GM18499 (cell line): ENCODE results near the gene QRICH2.
A peak's percentile ranks its signal among the peaks of the same experiment; 100 is the strongest.

Source experiments
- ATAC-seq: cut with Tn5 transposase; IDR thresholded peaks from one replicate; pipeline ENCODE4 v1.9.1; 2021; ENCODE audit warnings: moderate number of reproducible peaks; ENCODE audit not compliant: insufficient read depth, unreplicated experiment

The QRICH2 gene

GRCh38 chr17:76280650-76281049 lies 27.4 kb downstream of the QRICH2 start:
- no peak for ATAC-seq

DNA sequence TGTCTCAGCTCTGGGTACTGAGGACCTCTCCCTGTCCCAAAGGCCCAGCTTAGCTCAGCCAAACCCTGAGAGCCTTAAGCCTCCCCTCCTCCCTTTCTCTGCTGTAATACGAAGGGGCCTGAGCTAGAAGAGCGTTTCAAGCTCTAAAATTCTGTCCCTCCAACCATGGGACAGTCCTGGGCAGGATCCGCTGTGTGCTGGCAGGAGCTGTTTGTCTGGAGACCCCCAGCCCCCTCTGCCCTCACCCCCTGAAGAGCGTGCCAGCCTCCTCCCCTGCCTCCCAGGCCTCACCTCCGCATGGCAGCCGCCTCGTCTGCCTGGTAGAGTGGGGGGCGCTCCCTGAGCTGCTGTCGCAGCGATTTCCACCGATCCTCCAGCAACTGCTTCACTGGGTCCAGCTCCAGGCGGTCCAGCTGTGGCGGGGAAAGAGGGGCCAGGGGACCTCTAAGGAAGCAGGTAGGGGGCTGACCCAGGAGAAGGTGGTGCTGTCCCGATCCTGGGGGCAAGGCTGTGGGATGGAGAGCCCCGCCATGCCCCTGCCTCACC lies 28.3 kb downstream of the QRICH2 start:
- no peak for ATAC-seq

GRCh38 chr17:76278952-76279741 lies 28.9 kb downstream of the QRICH2 start:
- no peak for ATAC-seq

DNA sequence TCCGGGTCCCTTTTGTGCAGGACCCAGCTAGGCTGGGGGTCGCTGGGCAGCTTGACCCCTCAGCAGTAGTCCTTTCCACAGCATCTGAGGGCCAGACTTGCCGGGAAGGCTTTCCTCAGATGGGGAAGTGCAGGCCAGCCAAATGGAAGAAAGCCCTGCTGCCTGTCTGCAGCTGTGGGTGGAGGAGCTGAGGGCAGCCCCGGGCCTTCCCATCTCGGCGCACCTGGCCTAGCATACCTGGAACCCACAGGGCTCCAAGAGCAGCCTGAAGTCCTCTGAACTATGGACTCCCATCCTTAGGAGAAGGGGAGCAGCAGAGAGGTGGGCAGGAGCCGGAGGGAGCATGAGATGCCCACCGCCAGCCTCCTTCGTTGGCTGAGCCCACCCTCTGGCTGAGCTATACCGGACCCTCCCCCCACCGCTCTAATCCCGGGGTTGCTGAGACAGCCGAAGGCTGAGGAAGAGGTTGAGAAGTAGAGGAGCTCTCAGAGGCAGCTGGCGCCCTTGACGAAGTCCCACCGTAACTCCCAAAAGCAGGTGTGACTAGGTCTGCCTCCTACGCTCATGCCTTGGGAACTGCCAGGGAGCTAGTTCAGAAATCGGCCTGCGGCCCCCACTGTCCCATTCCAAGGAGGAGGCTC lies 29.7 kb downstream of the QRICH2 start:
- no peak for ATAC-seq

GRCh38 chr17:76277300-76278267 lies 30.5 kb downstream of the QRICH2 start:
- ATAC-seq, result no peak

- no peak for ATAC-seq
Measured at GRCh38 chr17:76276461-76277299, 31.4 kb downstream of the QRICH2 start.

DNA sequence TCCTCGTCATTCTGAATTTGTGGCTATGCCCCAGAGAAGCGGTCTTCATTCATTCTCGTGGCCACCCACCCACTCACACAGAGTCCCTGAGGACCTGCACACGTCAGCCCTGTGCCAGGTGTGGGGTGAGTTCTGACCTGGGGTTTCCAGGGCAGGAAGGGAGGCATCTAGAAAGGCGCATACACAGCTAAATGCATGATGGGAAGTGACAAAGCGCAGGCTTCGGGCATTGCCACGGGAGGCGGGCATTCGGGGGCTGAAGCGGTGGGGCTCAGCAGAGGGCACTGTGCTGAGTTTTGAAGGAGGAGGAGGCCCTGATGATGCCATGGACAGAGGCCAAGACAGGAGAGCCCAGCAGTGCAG lies 32.0 kb downstream of the QRICH2 start:
- ATAC-seq, result no peak

DNA sequence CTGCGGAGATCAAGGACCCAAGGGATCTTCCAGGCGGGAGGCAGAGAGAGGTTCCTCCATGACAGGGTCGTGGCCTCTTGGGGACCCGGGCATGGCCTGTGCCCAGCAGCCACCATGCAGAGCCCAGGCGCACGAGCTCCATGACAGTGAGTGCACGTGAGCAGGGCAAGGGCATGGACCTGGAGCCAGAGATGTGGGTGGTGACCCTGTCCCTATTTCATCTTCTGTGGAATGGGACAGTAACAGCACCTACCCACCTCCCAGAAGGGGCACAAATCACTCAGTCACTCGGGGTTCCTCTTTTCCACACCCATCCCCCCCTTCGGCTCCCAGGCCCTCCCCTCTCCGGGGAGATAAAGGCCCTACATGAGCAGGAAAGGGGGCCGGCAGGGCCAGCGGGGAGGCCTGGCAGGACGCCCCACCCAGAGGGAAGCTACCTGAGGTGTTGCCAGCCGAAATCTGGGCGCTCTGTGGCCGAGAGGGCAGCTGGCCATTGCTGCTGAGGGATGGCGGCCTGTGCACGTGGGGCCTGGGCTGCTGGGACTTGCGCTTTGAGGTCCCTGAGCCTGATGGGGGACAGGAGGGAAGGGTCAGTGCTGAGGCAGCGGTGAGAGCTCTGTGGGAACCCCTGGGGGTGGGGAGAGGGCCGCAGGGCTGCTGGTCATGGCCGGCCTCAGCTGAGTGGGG lies 32.6 kb downstream of the QRICH2 start:
- ATAC-seq, result no peak

DNA sequence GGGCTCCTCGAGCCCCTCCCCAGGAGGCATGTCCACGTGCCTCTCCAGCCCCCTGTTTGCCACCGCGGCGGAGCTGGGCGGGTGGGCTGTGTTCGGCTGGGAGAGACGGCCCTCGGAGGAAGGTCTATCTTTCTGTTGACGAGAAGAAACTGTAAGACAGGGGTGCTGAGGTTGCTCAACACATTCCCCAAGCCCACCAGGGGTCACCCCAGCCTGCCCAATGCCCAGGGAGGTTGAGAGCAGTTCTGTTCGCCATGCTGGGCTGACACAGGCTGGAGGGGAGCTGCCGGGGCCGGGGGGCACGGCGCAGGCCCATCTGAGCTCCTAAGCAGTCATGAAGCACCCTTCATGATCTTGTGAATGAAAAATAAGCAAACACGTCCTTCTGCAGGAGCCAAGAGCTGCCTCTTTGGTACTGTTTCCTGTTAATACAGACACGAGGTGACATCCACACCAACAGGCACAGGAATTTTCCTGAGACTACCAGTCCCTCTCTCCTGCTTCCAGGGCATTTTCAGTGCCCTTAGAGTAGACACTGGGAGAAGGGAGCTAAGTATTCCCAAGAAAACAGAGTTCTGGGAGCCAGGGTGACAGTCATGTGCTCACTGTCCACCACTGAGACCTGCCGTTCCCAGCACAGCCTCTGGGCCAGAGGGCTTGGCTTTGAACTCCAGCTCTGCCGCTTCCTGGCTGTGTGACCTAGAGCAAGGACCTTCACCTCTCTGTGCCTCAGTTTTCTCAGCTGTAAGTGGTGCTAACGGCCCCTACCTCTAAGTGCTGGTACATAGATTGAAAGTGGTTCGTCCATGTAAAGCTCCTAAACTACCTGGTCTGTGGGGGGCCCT lies 33.7 kb downstream of the QRICH2 start:
- no peak for ATAC-seq

DNA sequence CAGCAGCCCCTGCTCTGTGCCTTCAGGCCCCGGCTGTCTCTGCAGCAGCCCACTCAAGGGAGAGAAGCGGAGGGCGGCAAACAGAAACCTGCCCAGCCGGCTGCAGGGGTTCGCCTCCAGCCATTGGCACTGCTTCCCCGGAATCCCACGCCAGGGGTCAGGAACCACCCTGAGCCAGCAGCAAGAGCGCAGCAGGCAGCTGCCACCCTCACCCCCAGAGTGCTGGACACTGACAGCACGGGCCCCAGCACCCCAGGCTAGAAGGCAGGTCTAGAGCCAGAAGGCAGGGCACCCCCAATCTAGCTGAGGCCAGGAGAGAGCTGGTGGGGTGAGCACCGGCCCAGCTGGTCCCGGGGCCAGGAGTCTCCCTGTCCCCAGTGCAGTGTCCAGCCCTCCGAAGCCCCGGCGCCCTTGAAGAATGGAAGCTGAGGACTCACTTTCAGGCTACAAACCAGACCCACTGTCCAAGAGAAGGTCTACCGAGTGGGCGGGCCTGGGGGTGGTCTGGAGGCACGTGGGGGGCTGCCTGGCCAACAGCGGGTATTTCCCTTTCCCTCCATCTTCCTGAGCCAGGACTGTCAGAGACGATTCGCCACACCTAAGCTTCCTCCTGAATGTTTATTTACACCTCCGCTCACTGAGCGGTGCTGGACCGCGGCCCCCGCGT lies 34.5 kb downstream of the QRICH2 start:
- ATAC-seq, result no peak

DNA sequence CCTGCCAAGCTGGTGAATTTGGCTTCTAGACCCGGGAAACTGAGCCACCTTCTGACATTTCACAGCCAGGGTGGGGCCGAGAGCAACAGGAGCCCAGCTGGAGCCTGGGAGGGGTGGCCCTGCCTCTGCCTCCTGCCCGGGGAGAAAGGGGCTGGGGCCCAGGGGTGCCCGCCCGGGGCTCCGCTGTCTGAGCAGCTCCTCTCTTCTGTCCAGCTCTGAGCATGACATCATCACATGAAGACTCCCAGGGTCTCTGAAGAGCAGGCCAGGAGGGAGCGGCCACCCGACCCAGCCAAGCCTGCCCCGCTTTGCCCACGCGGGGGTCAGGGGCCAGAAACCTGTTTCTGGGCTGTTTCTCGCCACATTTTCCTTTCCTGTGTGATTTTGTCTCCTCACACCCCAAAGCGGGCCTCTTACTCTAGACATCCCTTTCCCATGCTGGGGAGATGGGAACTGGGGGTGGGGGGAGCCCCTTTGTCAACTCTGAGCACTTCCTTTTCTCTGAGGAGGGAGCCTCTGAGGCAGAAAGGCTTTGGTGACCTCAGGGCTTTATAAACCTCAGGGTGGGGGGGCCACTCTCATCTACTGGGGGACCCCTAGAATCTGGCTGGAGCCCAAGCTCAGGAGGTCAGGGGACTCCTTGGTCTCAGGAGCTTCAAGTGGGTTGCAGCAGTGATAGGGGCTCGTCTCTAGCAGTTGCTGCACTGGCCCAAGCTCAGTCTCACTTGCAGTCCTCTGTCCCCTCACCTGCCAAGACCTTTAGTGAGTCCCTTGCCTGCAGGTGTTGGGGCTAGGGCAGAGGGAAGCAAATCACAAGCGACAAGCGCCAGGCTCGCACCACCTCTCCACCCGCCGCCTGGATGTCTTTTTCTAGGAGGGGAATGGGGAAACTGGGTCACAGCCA lies 35.3 kb downstream of the QRICH2 start:
- peak; percentile 8 for ATAC-seq

- peak; percentile 25 for ATAC-seq
Measured at GRCh38 chr17:76271669-76272540, 36.2 kb downstream of the QRICH2 start.

DNA sequence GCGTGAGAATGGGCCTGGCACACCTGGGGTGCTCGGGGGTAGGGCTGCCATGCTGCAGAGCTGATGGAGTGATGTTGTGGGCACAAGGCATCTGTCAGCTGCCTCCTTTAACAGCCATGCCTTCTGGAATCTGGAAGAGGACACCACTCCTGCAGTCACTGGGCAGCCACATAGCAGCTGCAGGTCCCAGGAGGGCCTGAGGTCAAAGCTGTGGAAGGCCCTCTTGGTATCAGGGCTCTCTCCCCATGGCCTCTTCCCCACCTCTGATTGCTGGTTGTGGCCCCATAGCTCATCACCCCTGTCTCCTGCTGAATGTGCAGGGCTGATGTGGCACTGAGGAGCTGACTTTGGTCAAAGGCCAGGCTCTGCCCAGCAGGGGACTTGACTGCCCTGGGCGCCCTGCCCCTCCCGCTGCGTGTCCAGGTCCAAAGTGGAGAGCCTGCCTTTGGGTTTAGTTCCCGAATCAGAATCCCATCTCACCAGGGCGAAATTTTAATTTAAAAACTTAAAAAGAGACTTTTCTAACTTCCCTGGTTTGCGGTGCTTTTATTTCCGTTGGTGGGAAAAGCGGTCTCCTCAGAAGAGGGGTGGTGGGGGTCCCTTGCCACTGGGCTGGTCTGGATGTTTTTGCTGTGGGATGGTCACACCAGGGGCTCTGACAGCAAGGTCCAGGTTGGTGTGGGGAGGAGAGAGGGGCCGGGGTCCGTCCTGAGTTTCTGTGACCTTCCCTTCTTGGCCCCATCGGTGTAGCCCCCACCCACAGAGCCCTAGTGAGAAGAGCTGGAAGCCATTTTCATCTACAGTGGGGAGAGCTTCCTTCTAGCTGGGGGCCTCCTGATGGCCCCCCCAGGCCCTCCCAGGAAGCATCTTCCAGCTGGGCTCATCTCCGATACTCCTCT lies 37.1 kb downstream of the QRICH2 start:
- no peak for ATAC-seq

GRCh38 chr17:76270127-76270592 lies 37.9 kb downstream of the QRICH2 start:
- no peak for ATAC-seq
